GM19463 (cell line): ENCODE results near the gene FOXP1.
"Not testable (repeated sequence)": the region's sequence is repeated elsewhere in the genome, so short reads cannot be mapped to it uniquely, and the experiment has no call there.

Experiments used
- ATAC-seq: cut with Tn5 transposase; IDR thresholded peaks from one replicate; pipeline ENCODE4 v1.9.1; 2021; ENCODE audit warnings: mild to moderate bottlenecking, moderate library complexity; ENCODE audit not compliant: unreplicated experiment

FOXP1 gene

GRCh38 chr3:70975981-70976380 is 607.5 kb downstream of the FOXP1 start:
- not testable (repeated sequence) for ATAC-seq

GRCh38 chr3:70974747-70975146 is 608.8 kb downstream of the FOXP1 start:
- ATAC-seq, result no peak

GRCh38 chr3:70973558-70973957 is 610.0 kb downstream of the FOXP1 start:
- ATAC-seq, result no peak

- ATAC-seq, result no peak
These were observed 610.7 kb downstream of the FOXP1 start for GRCh38 chr3:70972855-70973254.

GRCh38 chr3:70970952-70971351 is 612.6 kb downstream of the FOXP1 start:
- no peak for ATAC-seq

- ATAC-seq, result no peak
These were observed 613.4 kb downstream of the FOXP1 start for GRCh38 chr3:70970171-70970570.

- ATAC-seq, result no peak
These were observed 619.9 kb downstream of the FOXP1 start for GRCh38 chr3:70963431-70964275.

GRCh38 chr3:70959506-70960291 is 623.8 kb downstream of the FOXP1 start:
- no peak for ATAC-seq

GRCh38 chr3:70952033-70952747 is 631.3 kb downstream of the FOXP1 start:
- ATAC-seq, result no peak

GRCh38 chr3:70951316-70951715 is 632.2 kb downstream of the FOXP1 start:
- ATAC-seq, result no peak

GRCh38 chr3:70947579-70947978 is 635.9 kb downstream of the FOXP1 start:
- ATAC-seq, result no peak

GRCh38 chr3:70943886-70944285 is 639.6 kb downstream of the FOXP1 start:
- ATAC-seq, result no peak

- no peak for ATAC-seq
These were observed 650.3 kb downstream of the FOXP1 start for GRCh38 chr3:70933105-70933810.

GRCh38 chr3:70930066-70930465 is 653.5 kb downstream of the FOXP1 start:
- no peak for ATAC-seq

GRCh38 chr3:70927239-70927638 is 656.3 kb downstream of the FOXP1 start:
- no peak for ATAC-seq

GRCh38 chr3:70926835-70927234 is 656.7 kb downstream of the FOXP1 start:
- no peak for ATAC-seq

GRCh38 chr3:70919661-70920060 is 663.9 kb downstream of the FOXP1 start:
- ATAC-seq, result no peak

- ATAC-seq, result no peak
These were observed 664.4 kb downstream of the FOXP1 start for GRCh38 chr3:70919091-70919490.

- ATAC-seq, result no peak
These were observed 667.0 kb downstream of the FOXP1 start for GRCh38 chr3:70916375-70917055.

- ATAC-seq, result no peak
These were observed 668.7 kb downstream of the FOXP1 start for GRCh38 chr3:70914862-70915261.
